Measurements from ENCODE around the gene POLR2F. TPM values are rescaled to one million over a fixed set of nuclear protein-coding genes. Genes with fewer than 3 reads are reported as not detected.

POLR2F gene
- polyA plus RNA-seq, 1 donor (not counting 4 experiments of a cell fraction or from before 2014, with no cell fraction given) = 119 TPM

- peaks cover 29 to 43% of the 10 kb centered on the region in 2 experiments for H3K36me3 ChIP-seq (ENCODE audit: control insufficient read depth in 2 of 2, extremely low read depth in 1 of 2, insufficient read depth in 2 of 2, low read length in 2 of 2)
- no peaks in the 10 kb centered on the region for H3K27me3 ChIP-seq (ENCODE audit: control insufficient read depth, extremely low read depth, insufficient read depth, low read length)
- no peaks in the 10 kb centered on the region for H3K9me3 ChIP-seq (ENCODE audit: control insufficient read depth, low read depth, low read length)
- peaks cover 60% of the 10 kb centered on the region for H3K79me2 ChIP-seq (ENCODE audit: control insufficient read depth, insufficient read depth, low read length)
- H3K4me2 ChIP-seq (ENCODE audit: control insufficient read depth, extremely low read depth, insufficient read depth, low read depth, low read length) = peak overlapping the region; percentile 100
- H3K4me1 ChIP-seq (ENCODE audit: control insufficient read depth, extremely low read depth, insufficient read depth, low read length) = peaks cover 55% of the 10 kb centered on the region
- H3K9ac ChIP-seq (ENCODE audit: control insufficient read depth, extremely low read depth, insufficient read depth, low read length) = peak overlapping the region; percentile 87
- peaks cover 18% of the 10 kb centered on the region for H4K20me1 ChIP-seq (ENCODE audit: control insufficient read depth, extremely low read depth, insufficient read depth, low read length)
- peak overlapping the region; percentile 84 for H3K27ac ChIP-seq (ENCODE audit: control insufficient read depth, insufficient read depth, low read length)
- DNase-seq (ENCODE audit: low read depth, low spot score) = no peak
- FAIRE-seq = peak; percentile 84
- peaks cover 5% of the 10 kb centered on the region for H3K9me1 ChIP-seq (ENCODE audit: control insufficient read depth, extremely low read depth, insufficient read depth, low read length)
- H2AFZ ChIP-seq (ENCODE audit: control insufficient read depth, low read length) = no peak overlapping the region
- dilution Hi-C loops (cut with MboI; ENCODE audit: extremely low pct_ligation_motif_present, low sequenced_read_pairs) = no loop called here
- no peak for TF ChIP-seq EZH2 (IDR thresholded peaks at IDR 0.05; ENCODE audit: low read length)
- no peak for TF ChIP-seq CTCF (optimal IDR thresholded peaks at IDR 0.05 in 1 of 3, IDR thresholded peaks at IDR 0.05 in 1 of 3, conservative IDR thresholded peaks at IDR 0.05 in 1 of 3; ENCODE audit: extremely low read depth in 1 of 3, insufficient read depth in 2 of 3, low read length in 3 of 3)
- peak overlapping the region; percentile 94 to 99 (median 95) for H3K4me3 ChIP-seq (ENCODE audit: control insufficient read depth in 2 of 3, extremely low read depth in 1 of 3, insufficient read depth in 2 of 3, low read depth in 1 of 3, low read length in 3 of 3)
These were observed 46.2 kb upstream of the POLR2F start for GRCh38 chr22:37907036-37907954.

DNA sequence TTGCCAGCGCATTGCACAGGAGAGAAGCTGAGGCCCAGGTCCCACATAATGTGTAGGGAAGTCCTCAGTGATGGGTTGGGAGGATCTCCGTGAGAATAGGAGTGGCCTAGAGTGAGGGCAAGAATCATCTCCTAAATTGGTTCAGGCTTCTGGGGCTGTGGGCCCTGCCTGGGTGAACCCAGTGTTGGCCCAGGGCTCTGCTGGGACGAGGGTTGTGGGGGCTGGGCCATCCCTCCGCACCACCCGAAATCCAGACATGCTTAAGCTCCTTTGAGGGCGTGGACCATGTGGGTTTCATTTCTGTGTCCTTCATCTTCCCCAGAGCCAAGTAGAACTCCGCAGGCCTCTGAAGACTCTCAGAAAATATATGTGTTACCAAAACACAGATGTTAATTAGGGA lies 43.7 kb upstream of the POLR2F start:
- H3K4me2 ChIP-seq (ENCODE audit: control insufficient read depth, extremely low read depth, insufficient read depth, low read depth, low read length) = peak overlapping the region; percentile 70
- FAIRE-seq (peak; percentile 13), DNase-seq (ENCODE audit: low read depth, low spot score) (no peak)
- H3K79me2 ChIP-seq (ENCODE audit: control insufficient read depth, insufficient read depth, low read length) = peaks cover 72% of the 10 kb centered on the region
- no peaks in the 10 kb centered on the region for H3K27me3 ChIP-seq (ENCODE audit: control insufficient read depth, extremely low read depth, insufficient read depth, low read length)
- H4K20me1 ChIP-seq (ENCODE audit: control insufficient read depth, extremely low read depth, insufficient read depth, low read length) = peaks cover 18% of the 10 kb centered on the region
- H2AFZ ChIP-seq (ENCODE audit: control insufficient read depth, low read length) = no peak overlapping the region
- H3K9me1 ChIP-seq (ENCODE audit: control insufficient read depth, extremely low read depth, insufficient read depth, low read length) = peaks cover 3% of the 10 kb centered on the region
- H3K9ac ChIP-seq (ENCODE audit: control insufficient read depth, extremely low read depth, insufficient read depth, low read length) = peak overlapping the region; percentile 45
- H3K4me1 ChIP-seq (ENCODE audit: control insufficient read depth, extremely low read depth, insufficient read depth, low read length) = peaks cover 48% of the 10 kb centered on the region
- dilution Hi-C loops (cut with MboI; ENCODE audit: extremely low pct_ligation_motif_present, low sequenced_read_pairs) = no loop called here
- TF ChIP-seq EZH2 (IDR thresholded peaks at IDR 0.05; ENCODE audit: low read length) (no peak), CTCF (optimal IDR thresholded peaks at IDR 0.05 in 1 of 3, IDR thresholded peaks at IDR 0.05 in 1 of 3, conservative IDR thresholded peaks at IDR 0.05 in 1 of 3; ENCODE audit: extremely low read depth in 1 of 3, insufficient read depth in 2 of 3, low read length in 3 of 3) (no peak)
- peaks cover 39 to 47% of the 10 kb centered on the region in 2 experiments for H3K36me3 ChIP-seq (ENCODE audit: control insufficient read depth in 2 of 2, extremely low read depth in 1 of 2, insufficient read depth in 2 of 2, low read length in 2 of 2)
- no peak overlapping the region for H3K27ac ChIP-seq (ENCODE audit: control insufficient read depth, insufficient read depth, low read length)
- peak overlapping the region; percentile 3 to 42 (median 34) for H3K4me3 ChIP-seq (ENCODE audit: control insufficient read depth in 2 of 3, extremely low read depth in 1 of 3, insufficient read depth in 2 of 3, low read depth in 1 of 3, low read length in 3 of 3)
- no peaks in the 10 kb centered on the region for H3K9me3 ChIP-seq (ENCODE audit: control insufficient read depth, low read depth, low read length)

Data from keratinocyte (primary cell).